Activated CD8-positive, alpha-beta memory T cell treated with anti-CD3 and anti-CD28 coated beads, Interleukin-2, amount 50 U/mL, for 4 hours (primary cell): ENCODE results near the gene FAM114A1.
"Not testable (repeated sequence)": the region's sequence is repeated elsewhere in the genome, so short reads cannot be mapped to it uniquely, and the experiment has no call there.

Experiments
- DNase-seq: peaks from one replicate; pipeline ENCODE4 v3.0.0-alpha.2; 2020

The FAM114A1 gene

DNA sequence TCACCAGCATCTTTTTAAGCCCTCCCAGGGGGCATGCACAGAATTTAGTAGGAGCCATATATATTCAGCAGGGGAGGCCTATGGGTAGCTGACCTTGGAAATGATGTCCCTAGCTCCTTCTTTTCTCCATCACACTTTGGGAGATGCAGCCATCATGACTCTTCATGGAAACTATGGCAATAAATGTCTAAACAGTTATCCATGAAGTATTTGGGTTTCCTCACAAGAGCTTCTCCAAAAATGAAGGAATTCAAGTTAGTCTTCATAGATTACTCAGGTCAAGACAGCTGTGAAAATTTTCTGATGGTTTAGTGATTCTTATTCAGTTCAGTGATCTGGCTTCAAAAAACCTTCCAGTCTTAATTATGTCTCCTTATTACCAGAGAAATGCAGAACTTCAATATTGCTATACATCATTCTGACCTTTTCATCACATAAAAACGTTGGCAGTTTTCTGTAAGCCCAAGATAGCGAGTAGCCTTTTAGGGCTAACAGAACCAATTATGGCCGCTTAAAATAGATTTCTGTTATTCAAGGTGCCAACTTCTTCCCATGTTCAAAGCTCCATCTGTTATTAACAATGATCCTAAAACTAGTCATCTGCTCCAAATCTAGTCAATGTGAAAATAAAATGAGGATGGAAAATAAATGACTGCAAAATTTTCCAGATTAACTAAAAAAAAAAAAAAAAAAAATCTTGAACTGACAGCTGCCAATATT lies 112.1 kb downstream of the FAM114A1 start:
- no peak for DNase-seq

DNA sequence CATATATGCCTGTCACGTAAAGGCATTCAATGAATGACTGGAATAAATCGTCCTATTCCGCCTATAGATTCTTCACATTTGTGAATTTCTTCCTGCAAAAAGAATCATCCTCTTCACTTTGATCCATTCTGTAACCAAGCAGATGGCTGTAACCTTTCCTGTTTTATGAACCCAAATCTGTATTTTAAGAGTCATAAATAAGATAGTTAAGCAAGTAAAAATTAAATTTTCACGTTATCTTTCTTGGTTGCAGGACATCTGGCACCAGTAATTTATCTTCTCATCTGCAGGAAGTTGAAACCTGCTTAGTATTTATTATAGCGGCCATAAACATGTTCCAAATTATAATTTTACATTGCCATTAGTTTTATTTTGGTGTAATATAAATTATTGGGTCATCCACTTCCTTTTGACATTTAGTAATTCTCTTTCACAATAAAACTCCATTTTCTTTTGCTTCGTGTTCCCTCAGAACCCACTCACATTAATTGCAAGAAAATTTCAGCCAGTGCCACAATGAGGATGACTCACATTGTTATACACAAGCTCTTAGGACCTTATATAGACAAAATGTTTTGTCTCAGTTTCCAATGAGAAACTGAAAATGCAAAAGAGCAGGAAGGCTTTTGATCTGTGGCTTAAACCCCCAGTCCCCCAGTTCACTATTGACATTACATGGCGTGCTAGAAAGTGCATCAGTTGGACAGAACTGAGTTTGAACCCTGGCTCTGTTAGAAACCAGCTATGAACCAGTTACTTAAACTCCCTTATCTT lies 113.5 kb downstream of the FAM114A1 start:
- no peak for DNase-seq

DNA sequence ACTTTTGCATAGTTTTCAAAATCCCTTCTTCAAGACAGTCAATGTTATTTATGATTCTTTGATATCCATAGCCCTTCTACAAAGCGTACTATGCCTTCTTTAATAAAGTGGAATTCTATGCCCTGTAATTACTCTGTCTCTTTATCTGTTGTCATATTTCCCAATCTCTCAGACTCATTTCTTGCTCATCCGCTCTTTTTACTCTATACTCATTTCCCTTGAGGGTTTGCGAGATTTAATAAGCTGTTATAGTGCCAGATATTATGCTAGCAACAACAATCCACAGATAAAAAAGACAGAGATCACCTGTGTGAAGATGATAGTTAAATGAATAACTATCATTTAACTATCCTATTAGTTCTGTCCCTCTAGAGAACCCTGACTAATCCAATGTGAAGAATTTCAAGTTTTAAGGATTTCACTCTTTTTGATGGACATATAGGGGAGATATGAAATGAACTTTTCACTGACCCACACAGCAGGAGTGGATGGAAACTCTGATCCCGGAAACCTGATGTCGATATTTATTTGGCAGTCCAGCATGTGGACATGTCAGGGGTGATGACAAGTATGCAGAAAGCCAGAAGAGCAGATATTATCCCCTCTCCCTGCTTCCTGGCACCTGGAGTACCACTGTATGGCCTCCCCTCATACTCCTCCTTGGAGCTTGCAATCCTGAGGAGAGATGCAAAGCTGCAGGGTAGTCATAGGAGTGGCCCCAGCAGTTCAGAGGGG lies 114.9 kb downstream of the FAM114A1 start:
- DNase-seq, result no peak

DNA sequence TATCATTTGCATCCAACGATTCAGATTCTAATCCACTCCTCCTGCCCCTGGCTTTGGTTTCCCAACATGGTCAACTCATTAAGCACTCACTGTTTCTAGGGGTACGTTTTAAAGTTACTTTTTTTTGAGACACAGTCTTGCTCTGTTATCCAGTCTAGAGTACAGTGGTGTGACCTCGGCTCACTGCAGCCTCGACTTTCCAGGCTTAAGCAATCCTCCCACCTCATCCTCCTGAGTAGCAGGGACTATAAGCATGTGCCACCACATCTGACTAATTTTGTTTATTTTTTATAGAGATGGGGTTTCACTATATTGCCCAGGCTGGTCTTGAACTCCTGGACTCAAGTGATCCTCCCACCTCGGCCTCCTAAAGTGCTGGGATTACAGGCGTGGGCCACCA lies 115.7 kb downstream of the FAM114A1 start:
- DNase-seq, result no peak

DNA sequence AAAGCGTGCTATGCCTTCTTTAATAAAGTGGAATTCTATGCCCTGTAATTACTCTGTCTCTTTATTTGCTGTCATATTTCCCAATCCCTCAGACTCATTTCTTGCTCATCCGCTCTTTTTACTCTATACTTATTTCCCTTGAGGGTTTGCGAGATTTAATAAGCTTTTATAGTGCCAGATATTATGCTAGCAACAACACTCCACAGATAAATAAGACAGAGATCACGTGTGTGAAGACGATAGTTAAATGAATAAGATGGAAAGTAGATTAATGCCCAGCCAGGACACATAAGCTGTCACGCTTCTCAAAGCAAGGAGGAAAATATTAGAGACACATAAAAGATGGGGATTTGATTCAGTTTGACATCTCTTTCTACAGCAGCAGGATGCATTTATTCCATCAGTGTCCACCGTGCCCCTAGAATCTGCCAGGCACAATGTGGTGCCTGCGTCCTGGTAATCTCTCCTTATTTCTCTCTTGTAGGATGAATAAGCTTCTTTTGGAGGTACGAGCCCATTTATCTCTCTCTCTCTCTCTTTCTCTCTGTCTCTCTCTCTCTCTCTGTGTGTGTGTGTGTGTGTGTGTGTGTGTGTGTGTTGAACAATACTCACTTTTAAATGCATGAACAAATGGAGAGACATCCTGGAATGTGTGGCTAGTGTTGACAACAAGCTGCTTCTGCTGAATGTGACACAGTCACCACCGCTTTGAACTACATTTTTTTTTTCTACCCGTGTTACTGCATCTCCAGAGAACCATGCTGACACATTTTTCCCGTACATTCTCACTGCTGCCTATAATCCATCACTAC lies 116.4 kb downstream of the FAM114A1 start:
- DNase-seq, result no peak

DNA sequence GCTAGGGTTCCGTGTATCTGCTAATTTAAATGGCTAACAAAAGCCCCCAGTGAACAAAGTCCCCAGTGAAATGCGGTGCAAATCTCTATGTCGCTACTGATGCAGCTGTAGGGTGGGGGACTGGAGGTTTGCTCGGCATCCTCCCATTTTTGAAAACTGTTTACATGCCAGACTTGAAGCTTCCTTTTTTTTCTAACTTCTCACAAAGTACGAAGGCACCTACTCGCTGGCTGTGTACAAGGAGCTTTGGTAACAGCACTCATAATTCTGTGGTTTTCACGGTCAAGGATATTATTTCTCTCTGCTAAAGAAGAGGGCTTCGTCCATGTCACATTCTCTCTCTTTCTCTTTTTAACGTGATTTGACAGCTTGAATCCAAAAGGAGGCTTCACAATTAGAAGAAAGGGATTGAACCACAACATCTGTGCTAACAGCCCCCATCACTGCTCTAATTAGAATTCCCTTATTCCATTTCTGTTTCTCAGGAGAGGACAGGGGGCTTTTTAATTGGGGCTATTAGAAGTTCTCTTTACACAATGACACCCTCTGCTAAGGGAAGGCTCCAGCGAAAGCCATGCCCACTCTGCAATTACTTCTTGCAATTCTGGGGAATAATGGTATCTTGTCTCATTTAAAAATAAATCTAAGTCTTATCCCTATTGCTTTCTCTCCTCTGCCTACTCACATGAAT lies 117.9 kb downstream of the FAM114A1 start:
- no peak for DNase-seq

DNA sequence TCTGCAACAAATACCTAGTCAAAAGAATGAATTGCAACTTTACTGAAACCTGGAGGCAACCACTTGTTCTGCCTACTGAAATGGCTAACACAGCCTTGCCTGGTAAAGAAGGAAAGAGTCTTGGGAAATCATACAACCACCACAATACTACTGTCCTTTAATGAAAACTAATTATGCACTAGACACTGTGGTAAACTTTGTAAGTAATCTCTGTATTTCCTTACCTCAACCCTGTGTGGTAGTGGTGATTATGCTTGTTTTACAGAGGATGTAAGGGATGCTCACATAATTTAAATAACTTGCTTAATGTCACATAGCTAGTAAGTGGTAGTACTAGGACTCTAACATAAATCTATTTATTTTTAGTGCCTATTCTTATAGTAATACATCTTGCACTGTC lies 119.9 kb downstream of the FAM114A1 start:
- DNase-seq, result no peak

DNA sequence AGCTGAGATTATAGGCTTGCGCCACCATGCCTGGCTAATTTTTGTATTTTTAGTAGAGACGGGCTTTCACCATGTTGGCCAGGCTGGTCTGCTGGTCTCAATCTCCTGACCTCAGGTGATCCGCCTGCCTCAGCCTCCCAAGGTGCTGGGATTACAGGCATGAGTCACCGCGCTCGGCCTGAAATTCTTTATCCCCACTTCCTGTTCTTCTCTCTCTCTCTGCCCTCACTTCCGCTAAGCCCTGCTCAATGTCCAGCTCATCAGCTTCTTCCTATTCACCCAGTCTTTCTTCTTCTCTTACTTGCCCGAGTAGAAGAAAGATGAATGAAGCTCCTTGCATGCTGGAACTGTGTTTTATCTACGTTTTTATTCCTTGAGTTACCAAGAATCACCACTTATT lies 120.7 kb downstream of the FAM114A1 start:
- not testable (repeated sequence) for DNase-seq

DNA sequence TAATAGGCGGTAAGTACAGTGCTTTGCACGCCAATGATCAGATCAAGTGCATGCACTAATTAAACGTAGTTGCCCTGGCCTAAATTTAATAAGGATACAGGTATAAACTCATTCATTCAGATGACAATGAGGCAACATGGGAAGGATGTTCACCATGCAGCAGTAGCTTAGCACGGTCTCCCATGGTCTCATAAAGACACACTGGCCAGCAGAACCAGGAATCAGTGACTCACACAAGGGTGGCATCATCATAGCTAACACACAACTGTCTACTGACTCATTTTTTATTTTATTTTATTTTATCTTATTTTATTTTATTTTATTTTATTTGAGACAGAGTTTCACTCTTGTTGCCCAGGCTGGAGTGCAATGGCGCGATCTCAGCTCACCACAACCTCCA lies 121.9 kb downstream of the FAM114A1 start:
- no peak for DNase-seq

DNA sequence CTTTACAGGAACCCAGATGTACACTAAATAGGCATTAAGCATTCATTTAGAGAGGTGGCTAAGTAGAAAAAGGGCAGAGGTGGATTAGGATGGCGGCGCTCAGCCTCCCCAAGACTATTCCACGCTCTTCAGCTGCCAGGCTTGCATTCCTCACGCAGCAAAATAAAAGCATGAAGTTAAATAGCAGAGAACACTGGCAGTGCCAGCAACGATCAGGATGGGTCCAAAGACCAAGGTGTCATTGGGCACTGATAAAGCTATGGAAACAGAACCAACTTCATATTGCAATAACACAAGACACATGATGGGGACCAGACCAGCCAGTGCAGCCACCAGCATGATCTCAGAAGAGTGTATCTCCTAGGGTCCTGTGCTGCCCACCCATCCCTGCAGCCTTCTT lies 122.6 kb downstream of the FAM114A1 start:
- no peak for DNase-seq

DNA sequence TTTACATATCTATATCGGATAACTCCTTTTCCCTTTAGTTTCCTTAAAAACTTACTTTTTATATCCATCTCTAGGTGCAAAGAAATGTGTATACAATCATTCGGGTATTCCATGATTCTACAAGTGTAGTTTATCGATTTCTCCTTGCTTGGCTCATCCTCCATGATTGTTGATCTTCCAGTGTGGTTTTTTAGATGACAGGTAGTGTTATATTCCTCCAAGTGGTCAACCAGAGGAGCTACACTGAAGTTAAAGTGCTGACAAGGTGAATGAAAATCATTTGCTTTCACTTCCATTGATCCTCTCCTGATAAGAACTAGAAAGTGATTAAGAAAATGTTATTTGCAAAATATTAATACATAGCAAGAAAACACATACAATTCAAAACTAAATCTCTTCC lies 126.1 kb downstream of the FAM114A1 start:
- DNase-seq, result no peak

DNA sequence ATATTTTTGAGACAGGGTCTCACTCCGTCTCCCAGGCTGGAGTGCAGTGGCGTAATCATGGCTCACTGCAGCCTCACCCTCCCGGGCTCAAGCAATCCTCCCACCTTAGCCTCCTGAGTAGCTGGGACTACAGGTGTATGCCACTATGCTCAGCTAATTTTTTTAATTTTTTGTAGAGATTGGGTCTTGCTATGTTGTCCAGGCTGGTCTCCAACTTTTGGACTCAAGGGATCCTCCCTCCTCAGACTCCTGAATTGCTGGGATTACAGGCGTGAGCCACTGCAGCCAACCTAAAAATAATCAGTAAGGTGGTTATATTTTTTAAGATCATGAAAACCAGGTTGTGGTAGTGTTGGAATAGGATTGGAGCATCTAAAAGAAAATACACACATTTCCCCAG lies 126.5 kb downstream of the FAM114A1 start:
- no peak for DNase-seq
